ENCODE results near the gene ODF4.
"Not testable (repeated sequence)": the region's sequence is repeated elsewhere in the genome, so short reads cannot be mapped to it uniquely, and the experiment has no call there.

Gene ODF4

DNA sequence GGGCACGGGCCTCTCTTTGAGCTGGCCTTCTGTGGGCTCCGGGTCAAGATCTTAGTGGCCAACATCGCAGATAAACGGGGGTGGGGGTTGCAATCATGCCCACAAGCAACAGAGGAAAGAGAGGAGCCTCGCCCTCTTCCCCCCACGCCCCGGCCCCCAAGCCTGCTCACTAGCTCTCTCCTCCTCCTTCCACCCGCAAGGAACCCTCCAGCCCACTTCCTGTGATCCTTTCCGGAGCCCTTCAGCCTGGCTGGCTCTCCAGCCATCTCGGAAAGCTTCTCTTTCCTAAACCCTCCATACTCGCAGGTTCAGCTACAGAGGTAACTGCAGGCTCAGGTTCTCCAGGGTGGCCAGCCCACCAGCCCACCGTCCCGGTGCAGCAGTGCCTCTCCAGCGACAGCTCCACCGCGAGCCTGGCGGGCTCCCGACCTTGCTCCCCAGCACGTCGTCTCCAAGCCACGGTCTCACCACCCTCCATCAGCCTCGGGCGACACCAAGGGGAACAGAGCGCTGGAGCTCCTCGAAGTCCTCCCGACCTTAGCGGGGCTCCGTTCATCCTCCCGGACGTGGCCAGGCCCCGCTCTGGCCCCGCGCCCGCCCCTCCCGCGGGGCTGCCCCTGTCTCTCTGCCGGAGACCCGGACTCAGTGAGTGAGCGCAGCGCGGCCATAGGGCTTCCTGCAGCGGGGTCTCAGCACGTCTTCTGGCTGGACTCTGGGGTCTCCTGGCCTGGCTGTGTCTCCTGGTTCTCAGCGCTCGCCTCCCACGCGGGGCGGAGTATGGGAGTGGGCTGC, 12.9 kb upstream of the ODF4 start:
- peak; percentile 7 to 23 for DNase-seq

DNA sequence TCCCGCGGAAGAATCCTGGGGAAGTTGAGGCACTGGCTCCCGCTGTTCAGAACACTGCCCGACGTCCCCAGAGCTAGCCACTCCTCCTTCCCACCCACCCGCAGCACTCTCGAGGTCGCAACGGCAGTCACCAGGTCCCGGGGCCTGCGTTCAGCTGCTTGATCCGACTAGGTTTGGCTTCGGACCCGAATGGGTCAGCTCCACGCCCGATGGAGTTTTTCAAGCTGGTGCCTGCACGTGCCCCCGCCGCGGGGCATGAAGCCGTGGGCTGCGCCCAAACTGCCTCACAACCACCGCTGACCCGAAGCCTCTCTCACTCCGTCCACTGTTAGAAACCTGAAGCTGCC, 12.4 kb upstream of the ODF4 start:
- DNase-seq, result no peak

DNA sequence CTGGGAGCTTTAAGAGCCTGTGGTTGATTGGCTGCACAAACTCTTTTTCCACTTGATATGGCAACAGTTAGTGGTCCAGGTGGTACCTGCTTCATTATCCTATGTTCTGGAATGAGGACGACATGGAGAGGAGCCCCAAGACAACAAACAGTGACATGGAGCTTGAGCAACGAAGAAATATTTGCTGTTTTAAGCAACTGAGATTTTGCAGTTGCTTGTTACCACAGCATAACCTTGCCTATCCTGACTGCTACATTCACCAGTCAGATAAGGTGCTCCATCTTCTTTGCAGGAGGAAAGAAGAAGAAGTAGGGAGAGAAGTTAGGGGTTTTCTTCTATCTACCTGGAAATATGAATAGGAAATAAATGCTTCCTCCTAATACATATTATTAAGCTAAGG, 7.5 kb upstream of the ODF4 start:
- DNase-seq, result no peak

- DNase-seq, result no peak
Measured at GRCh38 chr17:8332688-8333087, 7.0 kb upstream of the ODF4 start.

- DNase-seq, result no peak
Measured at GRCh38 chr17:8333281-8333680, 6.4 kb upstream of the ODF4 start.

GRCh38 chr17:8337802-8338752, 1.6 kb upstream of the ODF4 start:
- no peak for DNase-seq

- DNase-seq, result no peak
Measured at GRCh38 chr17:8338753-8339140, 893 bp upstream of the ODF4 start.

- no peak for DNase-seq
Measured at GRCh38 chr17:8341456-8341855, 1.8 kb downstream of the ODF4 start.

DNA sequence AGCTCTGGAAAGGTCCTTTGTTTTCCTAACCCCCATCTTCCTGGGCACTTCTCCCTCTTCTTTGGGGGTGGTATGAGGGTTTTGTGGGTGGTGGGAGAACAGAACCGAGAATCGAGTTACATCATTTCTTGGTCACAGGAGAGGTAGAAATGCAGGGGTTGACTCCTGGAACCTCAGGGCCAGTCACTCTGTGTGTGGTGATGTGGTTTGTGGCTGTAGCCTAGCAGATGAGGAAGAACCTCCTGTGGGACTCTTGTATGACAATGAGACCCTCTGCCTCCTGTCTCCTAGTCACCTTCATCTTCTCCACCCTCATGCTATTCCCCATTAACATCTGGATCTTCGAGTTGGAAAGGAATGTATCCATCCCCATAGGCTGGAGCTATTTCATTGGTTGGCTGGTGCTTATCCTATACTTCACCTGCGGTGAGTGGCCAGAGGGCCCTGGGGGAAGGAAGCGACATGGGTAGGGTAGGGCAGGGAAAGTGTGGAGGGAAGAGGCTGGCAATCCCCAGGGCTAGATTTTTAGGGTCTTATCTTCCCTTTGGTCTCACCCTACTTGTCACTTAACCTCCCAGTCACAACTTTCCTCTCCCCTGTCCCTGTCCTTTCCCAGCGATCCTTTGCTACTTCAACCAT, 5.5 kb downstream of the ODF4 start:
- no peak for DNase-seq

- DNase-seq, result no peak
Measured at GRCh38 chr17:8345951-8346665, 6.5 kb downstream of the ODF4 start.

- not testable (repeated sequence) for DNase-seq
Measured at GRCh38 chr17:8347001-8347400, 7.4 kb downstream of the ODF4 start.

GRCh38 chr17:8350339-8350738, 10.7 kb downstream of the ODF4 start:
- DNase-seq, result no peak

DNA sequence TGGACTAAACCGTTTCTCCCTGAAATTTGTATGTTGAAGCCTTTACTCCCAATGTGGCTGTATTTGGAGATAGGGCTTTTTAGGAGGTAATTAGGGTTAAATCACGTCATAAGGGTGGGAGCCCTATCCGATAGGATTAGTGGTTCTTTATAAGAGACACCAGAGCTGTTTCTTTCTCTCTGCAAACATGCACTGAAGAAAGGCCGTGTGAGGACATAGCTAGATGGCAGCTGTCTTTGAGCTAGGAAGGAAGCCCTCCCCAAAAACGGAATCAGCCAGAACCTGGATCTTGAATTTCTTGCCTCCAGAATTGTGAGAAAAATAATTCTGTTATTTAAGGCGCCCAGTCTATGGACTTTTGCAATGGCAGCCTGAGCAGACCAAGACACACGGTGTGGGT, 14.1 kb downstream of the ODF4 start:
- no peak for DNase-seq

DNA sequence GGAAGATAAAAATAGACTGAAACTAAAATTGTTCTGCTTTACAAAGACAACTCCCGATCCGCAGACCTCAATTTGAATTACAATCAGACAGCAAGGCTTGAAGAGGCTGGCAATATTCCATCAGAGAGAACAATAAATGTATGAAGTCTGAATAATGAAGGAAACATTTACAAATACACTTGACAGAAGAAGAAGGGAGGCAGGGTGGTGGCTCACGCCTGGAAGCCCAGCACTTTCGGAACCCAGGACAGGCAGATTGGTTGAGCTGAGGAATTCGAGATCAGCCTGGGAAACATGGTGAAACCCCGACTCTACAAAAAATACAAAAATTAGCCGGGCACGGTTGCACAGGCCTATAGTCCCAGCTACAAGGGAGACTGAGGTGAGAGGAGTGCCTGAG, 14.6 kb downstream of the ODF4 start:
- DNase-seq, result no peak

GRCh38 chr17:8357910-8358309, 18.3 kb downstream of the ODF4 start:
- DNase-seq, result no peak

DNA sequence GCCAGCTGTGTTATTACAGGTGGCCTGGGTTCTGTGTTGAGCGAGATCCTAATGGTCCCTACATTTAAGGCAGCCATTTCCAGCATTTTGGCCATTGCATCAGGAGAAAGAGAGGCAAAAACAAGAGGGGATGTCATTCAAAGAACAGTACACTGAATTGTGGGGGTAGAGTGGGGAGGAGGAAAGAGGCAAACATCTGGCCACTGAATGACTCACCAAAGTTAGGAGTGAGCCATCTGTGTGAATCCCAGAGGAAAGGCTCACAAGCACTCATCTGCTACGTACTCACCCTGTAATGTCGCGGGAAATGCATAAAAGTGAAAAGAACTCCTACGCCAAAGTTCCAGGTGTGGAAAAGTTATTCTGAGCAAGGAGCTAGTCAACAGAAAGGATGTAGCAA, 20.1 kb downstream of the ODF4 start:
- DNase-seq, result no peak

- no peak for DNase-seq
Measured at GRCh38 chr17:8360260-8360659, 20.6 kb downstream of the ODF4 start.

- no peak for DNase-seq
Measured at GRCh38 chr17:8360751-8361150, 21.1 kb downstream of the ODF4 start.

DNA sequence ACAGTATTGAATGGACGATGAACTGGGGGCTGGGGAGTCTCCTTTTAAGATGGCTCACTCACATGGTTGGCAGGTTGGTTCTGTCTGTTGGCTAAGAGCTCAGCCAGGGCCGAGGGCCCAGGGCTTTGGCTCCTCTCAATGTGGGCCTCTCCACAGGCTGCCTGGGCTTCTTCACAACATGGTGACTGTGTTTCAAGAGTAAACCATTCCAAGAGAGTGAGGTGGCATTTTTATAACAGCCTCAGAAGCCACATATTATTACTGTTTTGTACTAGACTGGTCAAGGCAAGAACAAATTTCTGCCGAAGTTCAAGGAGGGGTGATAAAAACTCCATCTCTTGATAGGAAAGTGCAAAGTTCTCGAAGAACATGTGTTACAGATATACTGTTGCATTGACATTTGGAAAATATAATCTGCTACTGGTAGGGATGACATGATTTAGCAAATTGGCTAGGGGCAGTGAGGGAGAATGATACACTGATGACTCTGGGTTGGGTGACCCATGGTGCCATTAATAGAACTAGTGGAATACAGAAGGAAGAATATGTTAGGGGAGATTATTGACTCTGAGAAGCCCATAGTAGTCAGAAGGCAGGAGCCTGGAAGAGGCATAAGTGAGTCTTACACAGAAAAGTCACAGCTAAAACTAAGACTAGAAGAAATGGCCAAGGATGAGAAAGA, 23.2 kb downstream of the ODF4 start:
- no peak for DNase-seq

DNA sequence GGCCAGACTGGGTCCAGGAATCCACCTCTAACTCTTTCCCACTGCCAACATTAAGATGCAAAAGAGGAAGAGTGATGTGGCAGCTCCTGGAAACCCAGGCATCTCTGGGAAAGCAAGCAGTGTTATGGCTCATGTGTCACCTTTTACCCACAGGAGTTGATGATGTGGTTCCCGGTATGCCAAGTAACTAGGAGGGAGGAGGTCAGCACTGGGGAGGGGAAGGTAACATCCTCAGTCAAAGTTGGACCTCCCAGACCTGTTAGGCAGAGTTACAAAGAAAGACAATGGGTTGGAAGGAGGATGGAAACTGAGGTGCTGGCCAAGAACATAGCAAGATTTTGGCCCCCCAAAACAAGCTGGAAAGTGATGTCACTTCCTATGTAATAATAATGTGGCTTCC, 25.5 kb downstream of the ODF4 start:
- no peak for DNase-seq

DNA sequence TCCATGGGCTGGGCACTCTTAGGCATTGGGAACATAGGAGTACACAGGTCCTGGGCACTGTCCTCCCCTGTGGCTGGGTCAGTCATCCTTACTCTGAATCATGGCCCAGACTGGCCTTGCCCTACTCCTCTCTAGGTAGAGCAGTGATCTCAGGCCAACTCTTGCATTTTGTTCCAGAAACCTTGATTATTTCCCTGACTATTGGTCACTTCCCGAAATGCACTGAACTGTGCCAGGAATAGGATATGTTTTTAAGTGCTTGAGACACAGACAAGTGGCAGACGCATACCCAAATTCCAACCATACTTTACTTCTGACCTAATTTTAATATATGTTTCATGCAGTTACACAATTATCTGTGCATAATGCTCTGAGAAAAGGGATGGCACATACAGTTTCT, 26.6 kb downstream of the ODF4 start:
- DNase-seq, result no peak

DNA sequence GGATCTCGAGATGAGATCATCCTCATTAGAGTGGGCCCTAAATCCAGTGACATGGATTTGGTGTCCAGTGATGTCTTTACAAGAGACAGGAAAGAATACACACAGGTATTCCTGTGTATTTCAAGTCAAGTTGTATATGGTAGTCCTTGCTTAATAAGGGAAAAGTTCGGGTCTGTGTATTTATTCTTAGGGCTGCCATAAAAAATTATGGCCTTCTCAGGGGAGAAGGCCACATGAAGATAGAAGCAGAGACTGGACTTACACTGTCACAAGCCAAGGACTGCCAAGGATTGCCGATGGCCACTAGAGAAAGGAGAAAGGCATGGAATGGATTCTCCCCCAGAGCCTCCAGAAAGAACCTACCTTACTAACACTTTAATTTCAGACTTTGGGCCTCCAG, 28.6 kb downstream of the ODF4 start:
- DNase-seq, result no peak

DNA sequence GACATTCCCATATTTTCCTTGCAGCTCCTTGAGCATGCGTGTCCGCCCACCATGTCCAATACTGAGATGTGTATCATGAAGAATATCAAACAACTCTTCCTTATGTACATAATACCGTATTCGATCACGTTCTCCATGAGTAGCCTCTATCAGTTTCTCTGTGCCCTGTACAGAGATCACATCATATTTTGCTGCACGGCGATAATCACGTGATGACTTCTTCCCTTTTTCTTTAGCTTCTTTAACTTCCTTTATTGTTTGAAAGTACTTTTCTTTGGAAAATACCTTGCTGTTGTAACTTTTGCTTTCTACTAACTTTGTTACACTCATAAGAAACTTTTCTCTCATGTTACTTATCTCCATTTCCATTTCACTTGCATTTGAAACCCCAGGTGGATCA, 30.3 kb downstream of the ODF4 start:
- DNase-seq, result no peak
